Liver (tissue), 9 donors: ENCODE data around the gene MAML3. TPM values are rescaled to one million over a fixed set of nuclear protein-coding genes. Genes with fewer than 3 reads are reported as not detected.

Experiments
- DNase-seq: peaks from one replicate; pipeline ENCODE4 v3.0.0-alpha.2; 2017; ENCODE audit warnings: low spot score
- H3K27ac ChIP-seq, 2 donors: one replicate each; pipeline ENCODE4 v1.7.0; 2013; ENCODE audit warnings: inconsistent platforms in 2 of 2, low read length in 2 of 2, control low read depth in 1 of 2, low read depth in 1 of 2, mild to moderate bottlenecking in 1 of 2
- H3K27me3 ChIP-seq, 4 donors: one replicate each; pipeline versions ENCODE4 v1.6.1 to v1.7.0; 2013; ENCODE audit warnings: low read length in 3 of 4, inconsistent platforms in 1 of 4, mild to moderate bottlenecking in 1 of 4, moderate library complexity in 1 of 4; ENCODE audit not compliant: control insufficient read depth in 4 of 4, insufficient read depth in 4 of 4
- H3K36me3 ChIP-seq, 4 donors: one replicate each; pipeline versions ENCODE4 v1.6.1 to v1.7.0; 2013; ENCODE audit warnings: low read length in 3 of 4, mild to moderate bottlenecking in 3 of 4, low read depth in 1 of 4, moderate library complexity in 1 of 4; ENCODE audit not compliant: control insufficient read depth in 4 of 4, insufficient read depth in 3 of 4
- H3K4me1 ChIP-seq, 4 donors: one replicate each; pipeline versions ENCODE4 v1.6.1 to v1.7.0; 2013; ENCODE audit warnings: low read length in 3 of 4, mild to moderate bottlenecking in 3 of 4, moderate library complexity in 1 of 4; ENCODE audit not compliant: control insufficient read depth in 4 of 4, insufficient read depth in 4 of 4
- H3K4me3 ChIP-seq, 3 donors: one replicate each; pipeline versions ENCODE4 v1.6.1 to v1.7.0; 2013; ENCODE audit warnings: low read length in 3 of 3, control low read depth in 1 of 3, low read depth in 1 of 3, mild to moderate bottlenecking in 1 of 3
- H3K9ac ChIP-seq, 2 donors: one replicate each; pipeline ENCODE4 v1.7.0; 2013; ENCODE audit warnings: low read length in 2 of 2, mild to moderate bottlenecking in 2 of 2, moderate library complexity in 2 of 2, control low read depth in 1 of 2, low read depth in 1 of 2
- H3K9me3 ChIP-seq, 4 donors: one replicate each; pipeline versions ENCODE4 v1.6.1 to v1.7.0; 2013; ENCODE audit warnings: low read length in 3 of 4; ENCODE audit not compliant: control insufficient read depth in 4 of 4
- EGR1 ChIP-seq, 2 donors: IDR thresholded peaks; 2 replicates each; pipeline ENCODE4 v1.6.1; 2016 to 2018; ENCODE audit warnings: antibody characterized with exemption in 2 of 2, low read depth in 2 of 2
- FOXA1 ChIP-seq: IDR thresholded peaks from 2 replicates; pipeline ENCODE4 v1.6.1; 2016; ENCODE audit warnings: antibody characterized with exemption
- FOXA2 ChIP-seq: IDR thresholded peaks from 2 replicates; pipeline ENCODE4 v1.6.1; 2016; ENCODE audit warnings: antibody characterized with exemption
- GABPA ChIP-seq, 2 donors: IDR thresholded peaks in 1 of 2; conservative IDR thresholded peaks in 1 of 2; 2 replicates each; pipeline ENCODE4 v1.6.1; 2016; ENCODE audit warnings: antibody characterized with exemption in 2 of 2, mild to moderate bottlenecking in 1 of 2, moderate library complexity in 1 of 2
- HNF4A ChIP-seq, 2 donors: conservative IDR thresholded peaks; 2 replicates each; pipeline ENCODE4 v1.6.1; 2016; ENCODE audit warnings: antibody characterized with exemption in 2 of 2, mild to moderate bottlenecking in 2 of 2
- HNF4G ChIP-seq: IDR thresholded peaks from 2 replicates; pipeline ENCODE4 v1.6.1; 2016; ENCODE audit warnings: antibody characterized with exemption
- JUND ChIP-seq, 2 donors: IDR thresholded peaks; 2 replicates each; pipeline ENCODE4 v1.6.1; 2016; ENCODE audit warnings: antibody characterized with exemption in 2 of 2
- NR2F2 ChIP-seq: IDR thresholded peaks from 2 replicates; pipeline ENCODE4 v1.6.1; 2016; ENCODE audit warnings: antibody characterized with exemption
- RAD21 ChIP-seq, 2 donors: IDR thresholded peaks; 2 replicates each; pipeline ENCODE4 v1.6.1; 2016; ENCODE audit warnings: antibody characterized with exemption in 2 of 2, mild to moderate bottlenecking in 2 of 2
- RXRA ChIP-seq, 2 donors: IDR thresholded peaks; 2 replicates each; pipeline ENCODE4 v1.6.1; 2017 to 2018; ENCODE audit warnings: antibody characterized with exemption in 2 of 2, mild to moderate bottlenecking in 1 of 2
- SP1 ChIP-seq: IDR thresholded peaks from 2 replicates; pipeline ENCODE4 v1.6.1; 2018; ENCODE audit warnings: antibody characterized with exemption, mild to moderate bottlenecking
- TAF1 ChIP-seq: conservative IDR thresholded peaks from 2 replicates; pipeline ENCODE4 v1.6.1; 2016; ENCODE audit warnings: antibody characterized with exemption, mild to moderate bottlenecking
- YY1 ChIP-seq: IDR thresholded peaks from 2 replicates; pipeline ENCODE4 v1.6.1; 2016; ENCODE audit warnings: antibody characterized with exemption, mild to moderate bottlenecking
- WGBS: extraction: QIAGEN DNeasy Blood & Tissue Kit; methylation state at CpG from one replicate; pipeline ENCODE4 v1.1.7; 2013; 5-methylcytosine and 5-hydroxymethylcytosine counted together
- polyA plus RNA-seq, 2 donors: library from polyadenylated mRNA; stranded (reverse) in 1 of 2; unstranded in 1 of 2; fragments of 200-250 nt in 1 of 2; fragments of >200 nt in 1 of 2; fragmentation: Nextera tagmentation in 1 of 2; extraction: Ambion mirVana in 1 of 2; gene quantifications; one replicate each; pipeline versions ENCODE4 v1.2.1 to v1.2.3, GENCODE V29; 2013 to 2015
- total RNA-seq, 2 donors: library from RNA; depleted of rRNA; stranded (reverse); fragments of >200 nt; gene quantifications; one replicate each; pipeline ENCODE4 v1.2.3, GENCODE V29; 2014
- TF ChIP-seq, protein P1 (sequence below): IDR thresholded peaks from 2 replicates; pipeline ENCODE4 v1.6.1; 2016; ENCODE audit warnings: antibody characterized with exemption
- TF ChIP-seq, protein P2 (sequence below): fragments of 150-350 bp; IDR thresholded peaks from 2 replicates; pipeline ENCODE4 v1.5.1; 2017; ENCODE audit warnings: improper control_type of control experiment, low read depth, low read length; ENCODE audit not compliant: missing input control
- TF ChIP-seq, protein P3 (sequence below): IDR thresholded peaks from 2 replicates; pipeline ENCODE4 v1.6.1; 2016; ENCODE audit warnings: antibody characterized with exemption
- TF ChIP-seq, protein P4 (sequence below): IDR thresholded peaks from 2 replicates; pipeline ENCODE4 v1.6.1; 2016; ENCODE audit warnings: antibody characterized with exemption
- TF ChIP-seq, protein P5 (sequence below): IDR thresholded peaks from 2 replicates; pipeline ENCODE4 v1.6.1; 2016; ENCODE audit warnings: antibody characterized with exemption, mild to moderate bottlenecking
- donor health status: healthy.
- donor health status: healthy.
- donor health status: healthy.
- donor health status: healthy.
- donor health status: healthy.

The MAML3 gene
- total and polyA plus RNA-seq, 4 donors: 1.3 to 4.3 (median 2.7) TPM

DNA sequence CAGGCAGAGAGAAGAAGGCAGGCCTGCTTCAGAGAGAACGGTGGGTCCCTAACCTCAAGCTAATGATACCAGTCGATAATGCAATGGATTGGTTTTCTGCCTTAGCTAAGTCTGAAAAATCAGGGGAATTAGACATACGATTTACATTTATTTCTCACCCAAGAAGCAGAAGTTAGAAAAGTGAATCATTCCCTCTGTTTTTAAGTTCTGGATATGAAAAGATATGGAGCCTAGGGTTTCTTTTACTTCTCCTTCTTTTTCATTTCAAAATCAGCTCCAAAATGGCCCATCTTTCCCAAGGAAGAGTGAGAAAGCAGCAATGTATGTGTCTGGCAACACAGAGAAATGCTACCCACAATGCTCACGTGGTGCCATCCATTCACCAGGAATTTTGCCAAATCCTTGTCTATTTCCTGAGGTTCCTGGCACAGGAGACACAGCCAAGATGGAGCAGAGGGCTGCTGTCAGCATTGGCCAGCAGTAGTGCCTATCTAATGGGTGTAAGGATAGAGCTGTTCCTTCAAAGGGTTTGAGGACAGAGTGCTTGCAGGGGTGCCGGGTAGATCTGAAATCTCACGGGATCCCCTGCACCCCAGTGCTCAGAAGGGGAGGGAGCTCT, 231.5 kb downstream of the MAML3 start:
- TF ChIP-seq YY1 (peak; percentile 19), NR2F2 (no peak)
- Histone ChIP-seq H3K27ac (peak overlapping the region; percentile 48 to 56), H3K4me3 (no peak overlapping the region), H3K27me3 (no peaks in the 10 kb centered on the region), H3K9me3 (no peaks in the 10 kb centered on the region), H3K4me1 (peaks cover 14 to 58% (median 43%) of the 10 kb centered on the region in 4 donors), H3K9ac (no peak overlapping the region), H3K36me3 (no peaks in the 10 kb centered on the region)
- WGBS: 66% methylated on average over 6 of the region's 6 CpGs
- DNase-seq: no peak

DNA sequence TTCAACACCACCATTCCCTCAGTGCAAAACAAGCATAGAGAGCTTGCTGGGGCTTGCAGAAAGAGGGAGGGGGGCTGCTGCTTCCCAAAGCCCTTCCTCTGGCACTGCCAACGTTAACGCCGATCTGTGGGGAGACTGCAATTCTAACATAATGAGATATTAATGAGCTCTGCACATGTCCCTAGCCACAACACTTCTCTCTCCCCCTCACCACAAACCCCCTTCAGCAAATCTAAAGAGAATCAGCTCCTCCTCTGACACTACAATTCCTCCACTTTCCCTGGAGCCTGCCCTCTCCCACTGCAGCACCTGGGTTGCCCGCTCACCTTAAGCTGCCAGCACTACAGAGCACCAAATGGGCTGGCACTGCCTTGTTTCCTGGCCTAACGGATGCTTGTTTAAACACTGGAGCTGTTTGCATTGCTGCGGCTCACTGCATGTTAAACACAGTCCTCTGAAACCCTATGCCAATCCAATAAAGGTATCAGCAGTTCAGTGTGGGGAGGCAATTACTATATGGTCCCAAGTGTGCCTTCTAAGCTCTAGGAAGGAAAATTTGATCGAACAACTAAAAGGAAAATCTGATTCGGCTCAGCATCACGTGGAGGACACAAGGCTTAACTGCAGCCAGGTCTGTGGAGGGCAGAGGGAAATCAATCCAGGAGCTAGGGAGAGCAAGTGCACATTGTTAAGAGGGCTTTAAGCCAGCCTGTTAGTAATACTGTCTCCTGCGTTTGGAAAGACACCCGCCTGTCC, 232.4 kb downstream of the MAML3 start:
- no peaks in the 10 kb centered on the region for H3K9me3 ChIP-seq
- no peak overlapping the region for H3K9ac ChIP-seq
- H3K36me3 ChIP-seq: no peaks in the 10 kb centered on the region
- peaks cover 14 to 58% (median 43%) of the 10 kb centered on the region in 4 donors for H3K4me1 ChIP-seq
- peak overlapping the region; percentile 48 to 56 for H3K27ac ChIP-seq
- H3K4me3 ChIP-seq: no peak overlapping the region
- DNase-seq: no peak
- 23% methylated on average over 11 of the region's 11 CpGs for WGBS
- peak; percentile 48 to 67 for TF ChIP-seq RAD21 (IDR thresholded peaks at IDR 0.05)
- peak; percentile 84 for TF ChIP-seq FOXA1
- peak; percentile 65 for TF ChIP-seq SP1
- no peak for TF ChIP-seq HNF4G
- TF ChIP-seq, protein P1, sequence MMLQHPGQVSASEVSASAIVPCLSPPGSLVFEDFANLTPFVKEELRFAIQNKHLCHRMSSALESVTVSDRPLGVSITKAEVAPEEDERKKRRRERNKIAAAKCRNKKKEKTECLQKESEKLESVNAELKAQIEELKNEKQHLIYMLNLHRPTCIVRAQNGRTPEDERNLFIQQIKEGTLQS: peak; percentile 11
- TF ChIP-seq NR2F2: no peak
- TF ChIP-seq FOXA2: peak; percentile 90
- TF ChIP-seq JUND (IDR thresholded peaks at IDR 0.05): peak in 1 of 2 donors; percentile 51
- no peak for TF ChIP-seq GABPA (IDR thresholded peaks at IDR 0.05 in 1 of 2, conservative IDR thresholded peaks at IDR 0.05 in 1 of 2)
- peak; percentile 62 for TF ChIP-seq YY1
- peak; percentile 29 for TF ChIP-seq TAF1
- TF ChIP-seq EGR1 (IDR thresholded peaks at IDR 0.05; ENCODE audit: low read depth in 2 of 2): peak in 1 of 2 donors; percentile 27
- TF ChIP-seq HNF4A (conservative IDR thresholded peaks at IDR 0.05): peak; percentile 47 to 64
- TF ChIP-seq, protein P2, sequence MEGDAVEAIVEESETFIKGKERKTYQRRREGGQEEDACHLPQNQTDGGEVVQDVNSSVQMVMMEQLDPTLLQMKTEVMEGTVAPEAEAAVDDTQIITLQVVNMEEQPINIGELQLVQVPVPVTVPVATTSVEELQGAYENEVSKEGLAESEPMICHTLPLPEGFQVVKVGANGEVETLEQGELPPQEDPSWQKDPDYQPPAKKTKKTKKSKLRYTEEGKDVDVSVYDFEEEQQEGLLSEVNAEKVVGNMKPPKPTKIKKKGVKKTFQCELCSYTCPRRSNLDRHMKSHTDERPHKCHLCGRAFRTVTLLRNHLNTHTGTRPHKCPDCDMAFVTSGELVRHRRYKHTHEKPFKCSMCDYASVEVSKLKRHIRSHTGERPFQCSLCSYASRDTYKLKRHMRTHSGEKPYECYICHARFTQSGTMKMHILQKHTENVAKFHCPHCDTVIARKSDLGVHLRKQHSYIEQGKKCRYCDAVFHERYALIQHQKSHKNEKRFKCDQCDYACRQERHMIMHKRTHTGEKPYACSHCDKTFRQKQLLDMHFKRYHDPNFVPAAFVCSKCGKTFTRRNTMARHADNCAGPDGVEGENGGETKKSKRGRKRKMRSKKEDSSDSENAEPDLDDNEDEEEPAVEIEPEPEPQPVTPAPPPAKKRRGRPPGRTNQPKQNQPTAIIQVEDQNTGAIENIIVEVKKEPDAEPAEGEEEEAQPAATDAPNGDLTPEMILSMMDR: no peak
- TF ChIP-seq, protein P3, sequence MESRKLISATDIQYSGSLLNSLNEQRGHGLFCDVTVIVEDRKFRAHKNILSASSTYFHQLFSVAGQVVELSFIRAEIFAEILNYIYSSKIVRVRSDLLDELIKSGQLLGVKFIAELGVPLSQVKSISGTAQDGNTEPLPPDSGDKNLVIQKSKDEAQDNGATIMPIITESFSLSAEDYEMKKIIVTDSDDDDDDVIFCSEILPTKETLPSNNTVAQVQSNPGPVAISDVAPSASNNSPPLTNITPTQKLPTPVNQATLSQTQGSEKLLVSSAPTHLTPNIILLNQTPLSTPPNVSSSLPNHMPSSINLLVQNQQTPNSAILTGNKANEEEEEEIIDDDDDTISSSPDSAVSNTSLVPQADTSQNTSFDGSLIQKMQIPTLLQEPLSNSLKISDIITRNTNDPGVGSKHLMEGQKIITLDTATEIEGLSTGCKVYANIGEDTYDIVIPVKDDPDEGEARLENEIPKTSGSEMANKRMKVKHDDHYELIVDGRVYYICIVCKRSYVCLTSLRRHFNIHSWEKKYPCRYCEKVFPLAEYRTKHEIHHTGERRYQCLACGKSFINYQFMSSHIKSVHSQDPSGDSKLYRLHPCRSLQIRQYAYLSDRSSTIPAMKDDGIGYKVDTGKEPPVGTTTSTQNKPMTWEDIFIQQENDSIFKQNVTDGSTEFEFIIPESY: peak; percentile 45
- peak; percentile 60 to 77 for TF ChIP-seq RXRA (IDR thresholded peaks at IDR 0.05)
- TF ChIP-seq, protein P4, sequence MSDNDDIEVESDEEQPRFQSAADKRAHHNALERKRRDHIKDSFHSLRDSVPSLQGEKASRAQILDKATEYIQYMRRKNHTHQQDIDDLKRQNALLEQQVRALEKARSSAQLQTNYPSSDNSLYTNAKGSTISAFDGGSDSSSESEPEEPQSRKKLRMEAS: peak; percentile 76
- TF ChIP-seq, protein P5, sequence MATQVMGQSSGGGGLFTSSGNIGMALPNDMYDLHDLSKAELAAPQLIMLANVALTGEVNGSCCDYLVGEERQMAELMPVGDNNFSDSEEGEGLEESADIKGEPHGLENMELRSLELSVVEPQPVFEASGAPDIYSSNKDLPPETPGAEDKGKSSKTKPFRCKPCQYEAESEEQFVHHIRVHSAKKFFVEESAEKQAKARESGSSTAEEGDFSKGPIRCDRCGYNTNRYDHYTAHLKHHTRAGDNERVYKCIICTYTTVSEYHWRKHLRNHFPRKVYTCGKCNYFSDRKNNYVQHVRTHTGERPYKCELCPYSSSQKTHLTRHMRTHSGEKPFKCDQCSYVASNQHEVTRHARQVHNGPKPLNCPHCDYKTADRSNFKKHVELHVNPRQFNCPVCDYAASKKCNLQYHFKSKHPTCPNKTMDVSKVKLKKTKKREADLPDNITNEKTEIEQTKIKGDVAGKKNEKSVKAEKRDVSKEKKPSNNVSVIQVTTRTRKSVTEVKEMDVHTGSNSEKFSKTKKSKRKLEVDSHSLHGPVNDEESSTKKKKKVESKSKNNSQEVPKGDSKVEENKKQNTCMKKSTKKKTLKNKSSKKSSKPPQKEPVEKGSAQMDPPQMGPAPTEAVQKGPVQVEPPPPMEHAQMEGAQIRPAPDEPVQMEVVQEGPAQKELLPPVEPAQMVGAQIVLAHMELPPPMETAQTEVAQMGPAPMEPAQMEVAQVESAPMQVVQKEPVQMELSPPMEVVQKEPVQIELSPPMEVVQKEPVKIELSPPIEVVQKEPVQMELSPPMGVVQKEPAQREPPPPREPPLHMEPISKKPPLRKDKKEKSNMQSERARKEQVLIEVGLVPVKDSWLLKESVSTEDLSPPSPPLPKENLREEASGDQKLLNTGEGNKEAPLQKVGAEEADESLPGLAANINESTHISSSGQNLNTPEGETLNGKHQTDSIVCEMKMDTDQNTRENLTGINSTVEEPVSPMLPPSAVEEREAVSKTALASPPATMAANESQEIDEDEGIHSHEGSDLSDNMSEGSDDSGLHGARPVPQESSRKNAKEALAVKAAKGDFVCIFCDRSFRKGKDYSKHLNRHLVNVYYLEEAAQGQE: peak; percentile 17
- no peaks in the 10 kb centered on the region for H3K27me3 ChIP-seq
